Measurements from ENCODE around the gene TPSB2. TPM values are rescaled to one million over a fixed set of nuclear protein-coding genes. Genes with fewer than 3 reads are reported as not detected.

The TPSB2 gene
- total RNA-seq, 1 experiment from 2014 or later = 0.44 TPM

DNA sequence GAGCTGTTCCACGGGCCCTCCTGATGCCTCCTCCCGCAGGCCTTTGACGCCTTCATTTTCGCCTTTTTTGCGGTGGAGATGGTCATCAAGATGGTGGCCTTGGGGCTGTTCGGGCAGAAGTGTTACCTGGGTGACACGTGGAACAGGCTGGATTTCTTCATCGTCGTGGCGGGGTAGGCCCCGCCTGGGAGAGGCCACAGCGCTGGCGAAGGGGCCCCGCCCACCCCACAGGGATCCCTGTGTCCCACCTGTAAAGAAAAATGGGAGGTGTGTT is 34.7 kb downstream of the TPSB2 start:
- DNase-seq (ENCODE audit: low spot score) (no peak), ATAC-seq (no peak)
- TF ChIP-seq, protein P1, sequence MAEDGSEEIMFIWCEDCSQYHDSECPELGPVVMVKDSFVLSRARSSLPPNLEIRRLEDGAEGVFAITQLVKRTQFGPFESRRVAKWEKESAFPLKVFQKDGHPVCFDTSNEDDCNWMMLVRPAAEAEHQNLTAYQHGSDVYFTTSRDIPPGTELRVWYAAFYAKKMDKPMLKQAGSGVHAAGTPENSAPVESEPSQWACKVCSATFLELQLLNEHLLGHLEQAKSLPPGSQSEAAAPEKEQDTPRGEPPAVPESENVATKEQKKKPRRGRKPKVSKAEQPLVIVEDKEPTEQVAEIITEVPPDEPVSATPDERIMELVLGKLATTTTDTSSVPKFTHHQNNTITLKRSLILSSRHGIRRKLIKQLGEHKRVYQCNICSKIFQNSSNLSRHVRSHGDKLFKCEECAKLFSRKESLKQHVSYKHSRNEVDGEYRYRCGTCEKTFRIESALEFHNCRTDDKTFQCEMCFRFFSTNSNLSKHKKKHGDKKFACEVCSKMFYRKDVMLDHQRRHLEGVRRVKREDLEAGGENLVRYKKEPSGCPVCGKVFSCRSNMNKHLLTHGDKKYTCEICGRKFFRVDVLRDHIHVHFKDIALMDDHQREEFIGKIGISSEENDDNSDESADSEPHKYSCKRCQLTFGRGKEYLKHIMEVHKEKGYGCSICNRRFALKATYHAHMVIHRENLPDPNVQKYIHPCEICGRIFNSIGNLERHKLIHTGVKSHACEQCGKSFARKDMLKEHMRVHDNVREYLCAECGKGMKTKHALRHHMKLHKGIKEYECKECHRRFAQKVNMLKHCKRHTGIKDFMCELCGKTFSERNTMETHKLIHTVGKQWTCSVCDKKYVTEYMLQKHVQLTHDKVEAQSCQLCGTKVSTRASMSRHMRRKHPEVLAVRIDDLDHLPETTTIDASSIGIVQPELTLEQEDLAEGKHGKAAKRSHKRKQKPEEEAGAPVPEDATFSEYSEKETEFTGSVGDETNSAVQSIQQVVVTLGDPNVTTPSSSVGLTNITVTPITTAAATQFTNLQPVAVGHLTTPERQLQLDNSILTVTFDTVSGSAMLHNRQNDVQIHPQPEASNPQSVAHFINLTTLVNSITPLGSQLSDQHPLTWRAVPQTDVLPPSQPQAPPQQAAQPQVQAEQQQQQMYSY (CRISPR knock-in tag; IDR thresholded peaks at IDR 0.05) = no peak
- TF ChIP-seq IRF2 (CRISPR knock-in tag; IDR thresholded peaks at IDR 0.05; ENCODE audit: borderline replicate concordance, low read depth) (no peak), JAZF1 (CRISPR knock-in tag; IDR thresholded peaks at IDR 0.05) (no peak), ZNF232 (CRISPR knock-in tag; IDR thresholded peaks at IDR 0.05) (no peak), EMX1 (CRISPR knock-in tag; IDR thresholded peaks at IDR 0.05) (no peak), OVOL2 (CRISPR knock-in tag; IDR thresholded peaks at IDR 0.05; ENCODE audit: borderline replicate concordance) (no peak), TEAD4 (CRISPR knock-in tag; IDR thresholded peaks at IDR 0.05) (no peak), TCF7 (CRISPR knock-in tag; IDR thresholded peaks at IDR 0.05; ENCODE audit: low read depth) (no peak), ESRRA (CRISPR knock-in tag; IDR thresholded peaks at IDR 0.05; ENCODE audit: borderline replicate concordance) (no peak), ZNF423 (CRISPR knock-in tag; IDR thresholded peaks at IDR 0.05) (no peak), ZNF121 (CRISPR knock-in tag; IDR thresholded peaks at IDR 0.05) (no peak)
- TF ChIP-seq, protein P2, sequence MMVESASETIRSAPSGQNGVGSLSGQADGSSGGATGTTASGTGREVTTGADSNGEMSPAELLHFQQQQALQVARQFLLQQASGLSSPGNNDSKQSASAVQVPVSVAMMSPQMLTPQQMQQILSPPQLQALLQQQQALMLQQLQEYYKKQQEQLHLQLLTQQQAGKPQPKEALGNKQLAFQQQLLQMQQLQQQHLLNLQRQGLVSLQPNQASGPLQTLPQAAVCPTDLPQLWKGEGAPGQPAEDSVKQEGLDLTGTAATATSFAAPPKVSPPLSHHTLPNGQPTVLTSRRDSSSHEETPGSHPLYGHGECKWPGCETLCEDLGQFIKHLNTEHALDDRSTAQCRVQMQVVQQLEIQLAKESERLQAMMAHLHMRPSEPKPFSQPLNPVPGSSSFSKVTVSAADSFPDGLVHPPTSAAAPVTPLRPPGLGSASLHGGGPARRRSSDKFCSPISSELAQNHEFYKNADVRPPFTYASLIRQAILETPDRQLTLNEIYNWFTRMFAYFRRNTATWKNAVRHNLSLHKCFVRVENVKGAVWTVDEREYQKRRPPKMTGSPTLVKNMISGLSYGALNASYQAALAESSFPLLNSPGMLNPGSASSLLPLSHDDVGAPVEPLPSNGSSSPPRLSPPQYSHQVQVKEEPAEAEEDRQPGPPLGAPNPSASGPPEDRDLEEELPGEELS (CRISPR knock-in tag; IDR thresholded peaks at IDR 0.05) = no peak
- TF ChIP-seq, protein P3, sequence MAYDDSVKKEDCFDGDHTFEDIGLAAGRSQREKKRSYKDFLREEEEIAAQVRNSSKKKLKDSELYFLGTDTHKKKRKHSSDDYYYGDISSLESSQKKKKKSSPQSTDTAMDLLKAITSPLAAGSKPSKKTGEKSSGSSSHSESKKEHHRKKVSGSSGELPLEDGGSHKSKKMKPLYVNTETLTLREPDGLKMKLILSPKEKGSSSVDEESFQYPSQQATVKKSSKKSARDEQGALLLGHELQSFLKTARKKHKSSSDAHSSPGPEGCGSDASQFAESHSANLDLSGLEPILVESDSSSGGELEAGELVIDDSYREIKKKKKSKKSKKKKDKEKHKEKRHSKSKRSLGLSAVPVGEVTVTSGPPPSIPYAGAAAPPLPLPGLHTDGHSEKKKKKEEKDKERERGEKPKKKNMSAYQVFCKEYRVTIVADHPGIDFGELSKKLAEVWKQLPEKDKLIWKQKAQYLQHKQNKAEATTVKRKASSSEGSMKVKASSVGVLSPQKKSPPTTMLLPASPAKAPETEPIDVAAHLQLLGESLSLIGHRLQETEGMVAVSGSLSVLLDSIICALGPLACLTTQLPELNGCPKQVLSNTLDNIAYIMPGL (CRISPR knock-in tag; IDR thresholded peaks at IDR 0.05) = no peak
- TF ChIP-seq, protein P4, sequence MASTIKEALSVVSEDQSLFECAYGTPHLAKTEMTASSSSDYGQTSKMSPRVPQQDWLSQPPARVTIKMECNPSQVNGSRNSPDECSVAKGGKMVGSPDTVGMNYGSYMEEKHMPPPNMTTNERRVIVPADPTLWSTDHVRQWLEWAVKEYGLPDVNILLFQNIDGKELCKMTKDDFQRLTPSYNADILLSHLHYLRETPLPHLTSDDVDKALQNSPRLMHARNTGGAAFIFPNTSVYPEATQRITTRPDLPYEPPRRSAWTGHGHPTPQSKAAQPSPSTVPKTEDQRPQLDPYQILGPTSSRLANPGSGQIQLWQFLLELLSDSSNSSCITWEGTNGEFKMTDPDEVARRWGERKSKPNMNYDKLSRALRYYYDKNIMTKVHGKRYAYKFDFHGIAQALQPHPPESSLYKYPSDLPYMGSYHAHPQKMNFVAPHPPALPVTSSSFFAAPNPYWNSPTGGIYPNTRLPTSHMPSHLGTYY (CRISPR knock-in tag; IDR thresholded peaks at IDR 0.05) = no peak
- TF ChIP-seq, protein P5, sequence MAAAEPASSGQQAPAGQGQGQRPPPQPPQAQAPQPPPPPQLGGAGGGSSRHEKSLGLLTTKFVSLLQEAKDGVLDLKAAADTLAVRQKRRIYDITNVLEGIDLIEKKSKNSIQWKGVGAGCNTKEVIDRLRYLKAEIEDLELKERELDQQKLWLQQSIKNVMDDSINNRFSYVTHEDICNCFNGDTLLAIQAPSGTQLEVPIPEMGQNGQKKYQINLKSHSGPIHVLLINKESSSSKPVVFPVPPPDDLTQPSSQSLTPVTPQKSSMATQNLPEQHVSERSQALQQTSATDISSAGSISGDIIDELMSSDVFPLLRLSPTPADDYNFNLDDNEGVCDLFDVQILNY (CRISPR knock-in tag; IDR thresholded peaks at IDR 0.05) = no peak
- TF ChIP-seq, protein P6, sequence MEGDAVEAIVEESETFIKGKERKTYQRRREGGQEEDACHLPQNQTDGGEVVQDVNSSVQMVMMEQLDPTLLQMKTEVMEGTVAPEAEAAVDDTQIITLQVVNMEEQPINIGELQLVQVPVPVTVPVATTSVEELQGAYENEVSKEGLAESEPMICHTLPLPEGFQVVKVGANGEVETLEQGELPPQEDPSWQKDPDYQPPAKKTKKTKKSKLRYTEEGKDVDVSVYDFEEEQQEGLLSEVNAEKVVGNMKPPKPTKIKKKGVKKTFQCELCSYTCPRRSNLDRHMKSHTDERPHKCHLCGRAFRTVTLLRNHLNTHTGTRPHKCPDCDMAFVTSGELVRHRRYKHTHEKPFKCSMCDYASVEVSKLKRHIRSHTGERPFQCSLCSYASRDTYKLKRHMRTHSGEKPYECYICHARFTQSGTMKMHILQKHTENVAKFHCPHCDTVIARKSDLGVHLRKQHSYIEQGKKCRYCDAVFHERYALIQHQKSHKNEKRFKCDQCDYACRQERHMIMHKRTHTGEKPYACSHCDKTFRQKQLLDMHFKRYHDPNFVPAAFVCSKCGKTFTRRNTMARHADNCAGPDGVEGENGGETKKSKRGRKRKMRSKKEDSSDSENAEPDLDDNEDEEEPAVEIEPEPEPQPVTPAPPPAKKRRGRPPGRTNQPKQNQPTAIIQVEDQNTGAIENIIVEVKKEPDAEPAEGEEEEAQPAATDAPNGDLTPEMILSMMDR (IDR thresholded peaks at IDR 0.05) = no peak
- no peak overlapping the region for H3K27ac Mint-ChIP-seq
- H3K9me3 Mint-ChIP-seq = no peaks in the 10 kb centered on the region
- H3K4me1 Mint-ChIP-seq = 0 out of 2 replicates have a peak, but pooled peaks cover 4% of the 10 kb centered on the region
- POLR2A ChIA-PET = no interaction called here
- no peak overlapping the region for H3K4me3 Mint-ChIP-seq
- no peaks in the 10 kb centered on the region for H3K36me3 Mint-ChIP-seq
- CTCF ChIA-PET = no interaction called here
- no peaks in the 10 kb centered on the region for H3K27me3 Mint-ChIP-seq (ENCODE audit: low read depth)
